Renal cortex interstitium (tissue), 15 donors: Measurements from ENCODE around the gene DPYSL4. TPM values are rescaled to one million over a fixed set of nuclear protein-coding genes. Genes with fewer than 3 reads are reported as not detected.

Source experiments
- DNase-seq, 11 donors: peaks; one replicate each; pipeline ENCODE4 v3.0.0-alpha.2; 2013; ENCODE audit warnings: low read depth in 9 of 11, low spot score in 4 of 11; ENCODE audit errors: extremely low read depth in 1 of 11
- long read RNA-seq, 16 experiments: transcript quantifications; one replicate each; lab custom pipeline, GENCODE V29; 2026
- polyA plus RNA-seq, 3 donors: library from polyadenylated mRNA; unstranded; fragments of 120-200 nt; gene quantifications; one replicate each; pipeline ENCODE4 v1.2.1, GENCODE V29; 2013; ENCODE audit not compliant: insufficient read length in 3 of 3

Gene DPYSL4
- polyA plus RNA-seq: 10 to 100 TPM; 13.6 to 22.5 (median 15.0) TPM
- long read RNA-seq, donor 1, partial matches to known transcripts: 0 of 3 reads
- long read RNA-seq, donor 1, other reads (novel, unspliced or antisense): 0 of 3 reads
- long read RNA-seq, donor 2, partial matches to known transcripts: 0 of 2 reads
- long read RNA-seq, donor 2, other reads (novel, unspliced or antisense): 0 of 2 reads
- long read RNA-seq, donor 3, partial matches to known transcripts: 0 of 4 reads
- long read RNA-seq, donor 3, other reads (novel, unspliced or antisense): 0 of 4 reads
- long read RNA-seq, donor 4, partial matches to known transcripts: 0 of 5 reads
- long read RNA-seq, donor 4, other reads (novel, unspliced or antisense): 0 of 5 reads
- long read RNA-seq, donor 5: 0 reads
- long read RNA-seq, donor 6, partial matches to known transcripts: 0 of 2 reads
- long read RNA-seq, donor 6, other reads (novel, unspliced or antisense): 0 of 2 reads
- long read RNA-seq, donor 7: 0 reads
- long read RNA-seq, donor 8, partial matches to known transcripts: 0 of 3 reads
- long read RNA-seq, donor 8, other reads (novel, unspliced or antisense): 0 of 3 reads
- long read RNA-seq, donor 9, partial matches to known transcripts: 0 of 2 reads
- long read RNA-seq, donor 9, other reads (novel, unspliced or antisense): 0 of 2 reads
- long read RNA-seq, donor 10, partial matches to known transcripts: 0 of 3 reads
- long read RNA-seq, donor 10, other reads (novel, unspliced or antisense): 0 of 3 reads
- long read RNA-seq, donor 11, partial matches to known transcripts: 0 of 2 reads
- long read RNA-seq, donor 11, other reads (novel, unspliced or antisense): 0 of 2 reads
- long read RNA-seq, donor 12, partial matches to known transcripts: 0 of 1 reads
- long read RNA-seq, donor 12, other reads (novel, unspliced or antisense): 0 of 1 reads
- long read RNA-seq, donor 13: 0 reads
- long read RNA-seq, donor 14, partial matches to known transcripts: 0 of 1 reads
- long read RNA-seq, donor 14, other reads (novel, unspliced or antisense): 0 of 1 reads
- long read RNA-seq, donor 15: 0 reads
- long read RNA-seq, donor 16, transcript DPYSL4-201 (14 exons, 2,729 nt): major isoform, 8 of 16 reads
- long read RNA-seq, donor 16, partial matches to known transcripts: 8 of 16 reads
- long read RNA-seq, donor 16, other reads (novel, unspliced or antisense): 0 of 16 reads

DNA sequence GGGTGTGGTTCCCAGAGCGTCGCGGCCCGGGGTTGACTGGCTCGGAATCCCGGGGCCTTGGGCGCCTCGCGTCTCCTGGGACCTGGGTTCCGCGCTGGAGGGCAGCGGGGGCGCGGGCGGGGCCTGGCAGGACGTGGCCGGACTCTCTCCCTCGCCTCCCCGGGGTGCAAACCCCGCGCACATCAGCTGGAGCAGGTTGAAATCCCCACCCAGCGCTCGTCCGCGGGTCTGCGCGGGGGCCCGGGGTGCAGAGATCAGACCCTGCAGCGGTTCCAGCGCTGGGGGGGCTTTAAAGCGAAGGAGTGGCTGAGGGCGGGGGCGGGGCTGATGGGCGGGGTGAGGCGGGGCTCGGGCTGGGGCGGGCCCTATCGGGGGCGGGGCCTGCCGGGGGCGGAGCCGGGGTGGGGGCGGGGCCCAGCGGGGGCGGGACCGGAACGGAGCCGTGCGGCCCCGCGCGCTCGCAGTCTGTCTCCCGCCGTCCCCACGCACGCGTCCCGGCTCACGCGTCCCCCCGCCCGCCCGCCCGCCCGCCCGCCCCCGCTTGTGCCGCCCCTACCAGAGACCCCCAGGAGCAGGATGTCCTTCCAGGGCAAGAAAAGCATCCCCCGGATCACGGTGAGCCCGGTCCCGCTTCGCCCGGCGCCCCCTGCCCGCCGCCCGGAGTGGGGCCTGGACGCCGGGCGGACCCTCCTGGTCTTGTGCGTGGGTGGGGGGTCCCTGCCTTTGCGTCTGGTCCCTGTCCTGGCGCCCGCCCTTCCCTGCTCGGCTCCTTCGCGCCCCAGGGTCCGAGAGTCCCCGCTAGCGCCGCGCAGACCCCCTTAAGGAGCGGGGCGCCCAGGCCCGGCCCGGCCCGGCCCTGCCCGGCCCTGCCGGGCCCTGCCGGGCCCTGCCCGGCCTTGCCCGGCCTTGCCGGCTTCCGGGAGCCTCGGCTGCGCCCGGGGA lies at the start of gene DPYSL4:
Gene DPYSL4, plus strand, starts transcription at position 461 of the 942 bp plus-strand sequence. Its CDS starts 116 bp downstream, at position 577.
- no peak for DNase-seq

DNA sequence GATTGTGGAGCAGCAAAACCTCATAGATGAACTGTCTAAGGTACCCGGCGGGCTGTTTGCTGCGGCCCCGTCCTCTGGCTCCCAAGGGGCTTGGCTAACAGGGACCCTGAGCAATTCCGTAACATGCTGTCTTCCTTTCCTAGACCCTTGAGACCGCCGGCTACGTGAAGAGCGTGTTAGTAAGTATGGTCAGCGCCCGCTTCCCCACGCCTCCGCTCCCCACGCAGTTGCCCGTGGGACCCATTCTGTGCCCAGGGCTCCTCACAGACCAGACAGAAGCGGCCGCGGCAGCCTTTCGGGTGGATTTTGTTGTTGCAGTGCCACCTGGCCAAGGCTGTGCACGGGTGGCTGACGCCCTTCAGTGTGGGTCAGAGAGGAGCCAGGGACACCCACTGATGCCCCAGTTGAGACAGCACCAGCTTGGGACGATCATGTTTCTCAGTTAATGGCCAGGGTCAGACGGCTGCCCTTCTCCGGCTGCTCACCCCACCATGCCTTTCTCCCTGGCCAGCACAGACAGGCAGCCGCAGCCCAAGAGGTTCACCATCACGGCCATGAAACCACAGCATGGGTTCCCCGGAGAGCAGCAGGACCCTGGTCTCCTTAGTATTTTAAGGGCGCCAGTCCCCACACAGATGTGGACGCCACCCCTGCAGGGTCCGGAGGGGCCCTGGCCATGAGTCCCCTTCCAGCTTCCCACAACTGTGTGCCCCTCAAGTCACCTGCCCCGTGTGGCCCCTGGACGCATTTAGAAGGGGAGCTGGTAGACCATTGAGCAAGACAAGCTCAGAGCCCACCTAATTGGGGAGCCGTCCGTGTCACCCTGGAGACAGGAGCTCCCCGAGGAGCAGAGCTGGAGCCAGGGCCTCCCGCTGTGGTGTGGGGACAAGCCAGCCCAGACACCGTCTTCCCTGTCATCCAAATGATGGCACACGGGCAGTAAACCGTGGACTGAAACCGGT lies 49.4 kb upstream of the DPYSL4 start:
- peak in 1 of 11 donors; percentile 21 for DNase-seq

DNA sequence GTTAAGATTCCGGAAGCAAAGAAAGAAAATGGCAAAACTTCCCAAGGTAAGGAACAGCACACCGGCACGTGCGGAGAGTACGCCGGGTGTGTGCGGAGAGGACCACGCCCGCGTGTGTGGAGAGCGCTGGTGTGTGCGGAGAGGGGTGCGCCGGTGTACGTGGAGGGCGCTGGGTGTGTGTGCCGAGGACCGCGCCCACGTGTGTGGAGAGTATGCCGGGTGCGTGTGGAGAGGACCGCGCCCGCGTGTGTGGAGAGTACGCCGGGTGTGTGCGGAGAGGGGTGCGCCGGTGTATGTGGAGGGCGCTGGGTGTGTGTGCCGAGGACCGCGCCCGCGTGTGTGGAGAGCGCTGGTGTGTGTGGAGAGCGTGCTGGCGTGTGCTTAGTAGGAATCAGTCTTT lies 48.6 kb upstream of the DPYSL4 start:
- no peak for DNase-seq

DNA sequence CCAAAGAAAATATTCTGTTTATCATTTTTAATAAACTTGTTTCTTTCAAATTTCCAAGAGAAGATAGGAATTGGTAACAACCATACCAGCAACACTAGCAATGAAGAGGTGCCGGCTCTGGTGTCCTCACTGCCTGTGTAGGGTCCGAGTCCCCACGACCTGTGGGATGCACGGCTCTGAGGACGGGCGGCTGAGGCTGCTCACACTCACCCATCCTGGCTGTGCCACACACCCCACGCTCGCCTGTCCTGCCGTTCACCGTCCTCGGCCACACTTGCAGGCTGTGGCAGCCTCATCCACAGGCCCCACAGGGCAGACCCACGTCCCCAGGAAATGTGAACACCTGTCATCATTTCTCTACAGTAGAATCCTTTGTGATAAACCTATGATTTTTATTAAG lies 48.2 kb upstream of the DPYSL4 start:
- no peak for DNase-seq

DNA sequence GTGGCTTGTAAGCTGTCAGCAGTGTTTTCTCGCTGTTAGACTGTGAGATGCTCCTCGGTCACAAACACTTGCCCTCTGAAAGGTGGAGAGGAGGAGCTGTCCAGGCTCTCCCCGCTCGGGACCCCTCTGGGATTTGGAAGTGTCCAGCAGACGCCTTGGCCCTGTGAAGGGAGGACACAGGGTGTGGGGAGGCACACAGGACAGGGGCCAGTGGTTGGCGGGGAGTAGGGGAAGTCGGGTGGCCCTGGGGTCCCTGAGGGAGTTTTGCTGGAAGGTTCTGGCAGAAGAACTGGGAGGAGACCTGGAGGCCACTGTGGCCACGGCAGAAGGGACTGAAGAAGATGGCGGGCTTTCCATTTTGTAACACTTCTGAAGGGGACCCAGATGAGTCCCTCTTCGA lies 47.2 kb upstream of the DPYSL4 start:
- no peak for DNase-seq

DNA sequence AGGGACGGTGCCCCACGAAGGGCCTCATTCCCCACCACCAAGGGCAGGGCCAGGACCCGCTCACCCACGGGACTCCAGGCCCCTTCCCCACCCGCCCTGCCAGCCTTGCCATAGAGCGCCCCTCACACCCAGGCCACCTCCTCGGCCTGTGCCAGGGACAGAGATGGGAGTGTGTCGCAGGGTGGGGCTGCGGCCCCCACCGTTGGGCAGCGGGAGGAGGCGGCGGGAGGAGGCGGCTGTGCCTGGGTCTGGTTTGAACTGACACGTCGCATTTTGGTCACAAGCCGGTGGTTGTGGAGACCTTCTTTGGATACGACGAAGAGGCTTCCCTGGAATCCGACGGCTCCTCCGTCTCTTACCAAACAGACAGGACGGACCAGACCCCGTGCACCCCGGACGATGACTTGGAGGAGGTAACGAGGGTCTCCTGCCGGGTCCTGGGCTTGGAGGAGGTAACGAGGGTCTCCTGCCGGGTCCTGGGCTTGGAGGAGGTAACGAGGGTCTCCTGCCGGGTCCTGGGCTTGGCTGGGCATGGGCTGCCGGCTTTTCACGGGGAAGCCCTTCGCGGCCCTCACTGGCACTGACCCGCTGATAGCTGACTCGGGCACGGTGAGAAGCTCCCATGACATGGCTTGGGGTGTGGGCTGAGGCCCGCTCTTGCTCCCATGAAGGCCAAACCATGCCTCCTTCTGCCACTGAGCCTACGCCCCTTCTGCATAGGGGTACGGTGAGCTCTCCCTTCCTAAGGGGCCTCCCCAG lies 46.4 kb upstream of the DPYSL4 start:
- DNase-seq: no peak

DNA sequence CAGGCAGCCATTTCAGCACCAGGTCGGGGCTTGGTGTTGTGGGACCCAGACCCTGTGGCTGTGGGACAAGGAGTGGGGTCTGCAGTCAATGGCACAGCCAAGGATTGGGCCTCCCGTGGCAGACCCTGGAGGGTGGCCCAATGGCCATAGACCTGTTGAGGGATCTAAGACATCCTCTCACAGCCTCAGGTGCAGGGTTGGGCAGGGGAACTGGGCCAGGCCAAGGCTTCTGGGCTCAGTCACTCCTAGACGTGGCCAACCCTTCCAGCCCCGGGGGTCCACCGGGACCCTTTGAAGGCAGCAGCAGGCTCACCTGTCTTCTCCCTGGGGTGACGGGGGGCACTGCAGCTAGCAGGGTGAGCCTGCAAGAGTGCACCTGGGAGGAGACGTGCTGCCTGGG lies 45.7 kb upstream of the DPYSL4 start:
- DNase-seq: no peak

DNA sequence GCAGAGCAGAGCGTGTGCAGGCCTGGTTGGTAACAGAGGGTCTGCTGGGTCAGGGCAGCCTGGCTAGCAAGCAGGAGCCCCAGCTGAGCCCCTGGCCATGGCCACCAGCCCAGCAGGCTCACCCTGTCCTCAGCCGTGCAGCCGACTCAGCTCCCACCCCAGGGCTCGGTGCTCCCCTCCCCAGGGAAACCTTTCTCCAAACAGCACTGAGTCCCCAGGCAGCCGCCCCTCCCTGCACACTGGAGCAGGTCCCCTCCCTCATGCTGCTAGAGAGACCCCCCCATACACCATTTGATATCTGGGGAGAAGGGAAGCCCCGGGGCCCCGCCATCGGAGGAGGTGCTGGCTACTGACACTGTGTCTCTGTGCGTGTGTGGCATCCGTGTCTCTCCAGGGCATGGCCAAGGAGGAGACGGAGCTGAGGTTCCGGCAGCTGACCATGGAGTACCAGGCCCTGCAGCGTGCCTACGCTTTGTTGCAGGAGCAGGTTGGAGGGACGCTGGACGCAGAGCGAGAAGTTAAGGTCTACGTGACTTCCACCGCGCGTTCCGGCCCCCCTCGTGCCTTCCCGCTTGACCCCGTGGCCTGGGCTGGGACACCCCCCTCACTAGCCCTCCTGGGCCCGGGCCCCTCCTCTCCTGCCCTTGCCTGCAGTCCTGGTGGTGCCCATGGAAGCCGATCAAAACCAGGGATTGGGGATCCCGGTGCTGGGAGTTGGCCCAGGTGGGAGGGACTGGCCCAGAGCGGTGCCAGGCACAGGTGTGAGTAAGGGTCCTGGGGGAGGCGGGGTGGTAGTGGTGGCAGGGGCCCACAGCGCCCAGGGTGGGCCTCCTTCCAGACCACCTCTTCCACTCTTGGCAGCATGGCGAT lies 45.0 kb upstream of the DPYSL4 start:
- DNase-seq: no peak

DNA sequence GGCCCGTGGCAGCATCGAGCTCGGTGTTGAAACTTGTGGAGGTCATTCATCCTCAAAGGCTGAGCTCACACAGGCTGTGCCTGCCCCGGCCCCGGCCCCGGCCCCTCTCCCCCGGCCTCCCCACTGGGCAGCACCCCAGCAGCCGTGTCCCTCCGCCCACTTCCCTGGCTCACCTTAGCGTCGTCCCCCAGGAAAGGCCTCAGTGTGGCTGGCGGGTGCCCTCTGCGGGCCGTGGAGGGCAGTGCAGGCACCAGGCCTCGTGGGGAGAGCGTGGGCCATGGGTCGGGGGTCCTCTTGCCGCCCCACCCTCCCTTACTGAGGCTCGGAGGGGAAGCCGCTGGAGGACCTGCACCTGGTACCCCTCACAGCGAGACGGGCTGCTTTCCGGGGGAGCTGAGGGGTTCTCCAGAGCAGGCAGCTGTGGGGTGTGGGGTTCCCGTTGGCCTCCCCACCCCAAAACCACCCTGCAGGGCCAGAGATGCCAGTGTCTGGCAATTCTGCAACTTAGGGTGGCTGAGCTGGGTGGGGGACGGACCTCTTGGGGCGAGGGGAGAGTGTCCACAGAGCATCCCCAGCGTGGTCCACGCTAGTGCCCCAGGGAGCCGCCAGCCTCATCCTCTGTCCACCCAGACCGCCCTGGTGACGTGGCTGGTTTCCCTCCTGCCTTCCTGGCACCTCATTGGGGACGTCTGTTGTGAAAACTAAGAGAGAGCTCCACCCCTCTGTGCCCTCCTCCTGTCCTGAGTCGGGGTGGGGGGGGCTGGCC lies 44.2 kb upstream of the DPYSL4 start:
- no peak for DNase-seq

DNA sequence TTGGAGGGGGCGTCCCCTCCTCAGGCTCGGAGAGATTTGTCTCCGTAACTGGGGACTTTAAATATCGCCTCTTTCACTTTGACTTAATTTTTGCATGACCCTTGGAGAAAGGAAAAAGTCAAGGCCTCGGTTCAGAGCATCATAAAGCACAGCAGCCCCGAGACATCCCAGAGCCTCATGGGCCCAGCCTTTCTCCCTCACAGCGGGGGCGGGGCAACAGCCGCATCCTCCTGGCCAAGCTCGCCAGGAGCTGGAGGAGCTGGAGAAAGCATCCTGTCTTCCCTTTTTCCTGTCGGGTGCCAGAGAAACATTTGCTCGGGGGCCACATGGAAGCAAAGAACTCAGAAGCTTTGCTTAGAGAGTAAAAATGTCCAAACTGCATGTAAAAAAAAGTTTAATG lies 43.6 kb upstream of the DPYSL4 start:
- no peak for DNase-seq

DNA sequence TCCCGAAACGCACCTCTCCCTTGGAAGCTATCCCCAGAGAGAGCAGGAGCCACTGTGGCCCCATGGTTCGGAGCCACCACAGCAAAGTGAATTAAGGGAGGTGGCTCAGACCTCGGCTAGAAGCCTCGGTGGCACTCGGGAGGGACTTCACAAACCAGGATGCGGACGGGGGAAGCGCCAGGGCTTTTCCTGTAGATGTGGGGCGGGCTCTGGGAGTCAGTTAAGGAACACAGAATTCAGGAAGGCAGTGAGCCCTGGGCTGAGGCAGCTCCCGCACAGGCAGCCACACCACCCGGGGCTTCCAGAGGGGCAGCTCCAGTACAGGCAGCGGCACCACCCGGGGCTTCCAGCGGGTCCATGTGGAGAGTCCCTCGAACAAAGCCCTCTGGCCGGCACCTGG lies 42.7 kb upstream of the DPYSL4 start:
- DNase-seq: no peak

DNA sequence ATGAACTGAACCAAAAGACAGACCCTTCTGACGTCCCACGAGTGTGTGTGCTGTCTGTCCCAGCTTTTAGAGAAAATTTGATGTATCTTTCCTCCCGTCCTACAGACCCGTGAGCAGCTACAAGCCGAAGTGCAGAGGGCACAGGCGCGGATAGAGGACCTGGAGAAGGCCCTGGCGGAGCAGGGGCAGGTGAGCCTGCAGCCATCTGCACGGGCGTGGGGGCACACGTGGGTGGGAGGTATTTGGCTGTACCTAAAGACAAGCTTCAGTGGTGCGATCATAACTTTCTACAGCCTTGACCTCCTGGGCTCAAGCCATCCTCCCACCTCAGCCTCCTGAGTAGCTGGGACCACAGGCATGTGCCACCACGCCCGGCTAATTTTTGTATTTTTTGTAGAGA lies 41.7 kb upstream of the DPYSL4 start:
- no peak for DNase-seq

DNA sequence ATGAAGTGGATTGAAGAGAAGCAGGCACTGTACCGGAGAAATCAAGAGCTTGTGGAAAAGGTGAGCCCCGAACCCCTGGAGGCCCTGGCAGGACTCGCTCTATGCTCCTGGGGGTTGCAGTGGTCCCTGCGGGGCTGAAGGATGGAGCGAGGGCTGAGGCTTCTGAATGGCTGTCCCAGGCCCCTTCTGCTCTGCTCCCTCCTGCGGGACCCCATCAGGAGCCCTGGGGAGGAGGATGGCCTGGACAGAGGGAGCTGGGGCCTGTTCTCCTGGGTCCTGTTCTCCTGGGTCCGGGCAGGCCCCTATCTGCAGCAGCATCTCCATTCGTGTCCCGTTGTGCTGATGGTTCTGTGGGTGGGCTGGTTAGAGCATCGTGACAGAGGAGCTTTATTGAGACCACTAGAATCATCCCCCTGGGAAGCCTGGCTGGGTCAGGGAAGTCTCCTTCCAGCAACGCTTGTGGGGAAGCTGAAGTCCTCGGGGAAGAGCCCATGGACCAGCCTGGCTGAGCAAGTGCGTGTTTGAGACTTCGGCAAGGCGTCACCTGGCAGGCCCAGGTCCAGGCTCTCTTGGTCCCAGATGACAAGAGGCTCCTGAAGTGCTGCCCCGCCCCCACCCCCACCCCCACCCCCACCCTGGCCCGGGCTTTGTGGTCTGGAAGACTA lies 41.1 kb upstream of the DPYSL4 start:
- no peak for DNase-seq

DNA sequence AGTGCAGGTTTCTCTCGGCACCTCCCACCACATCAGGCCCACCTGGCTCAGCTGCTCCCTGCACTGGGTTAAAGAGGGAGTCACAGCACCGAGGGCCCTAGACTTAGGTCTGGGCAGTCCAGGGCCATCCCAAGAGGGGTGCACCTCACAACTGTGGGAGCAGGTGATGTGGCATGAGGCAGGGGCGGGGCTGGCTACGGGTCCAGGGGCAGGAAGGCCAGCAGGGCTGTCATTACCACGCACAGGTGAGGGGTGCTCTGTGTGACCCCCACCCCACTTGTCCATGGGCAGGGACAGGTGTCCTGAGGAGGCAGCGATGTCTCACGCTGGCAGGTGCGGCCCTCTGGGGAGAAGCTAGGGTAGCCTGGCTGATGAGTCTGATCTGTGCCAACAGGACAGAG lies 40.5 kb upstream of the DPYSL4 start:
- DNase-seq: no peak
